Heart left ventricle (tissue), 13 donors: ENCODE results near the gene CC2D1A.

Experiments
- POLR2A ChIP-seq, 2 donors: fragments of 450-650 bp; IDR thresholded peaks; one replicate each; pipeline ENCODE4 v1.6.1; 2017; ENCODE audit warnings: antibody characterized with exemption in 2 of 2, mild to moderate bottlenecking in 2 of 2, moderate library complexity in 2 of 2
- TF ChIP-seq, protein P1 (sequence below), 12 donors: fragments of 200-600 bp; sonication (generic) in 4 of 12; IDR thresholded peaks; one replicate each; pipeline versions ENCODE4 v1.5.0 to v1.8.0; 2018 to 2022; ENCODE audit warnings: antibody characterized with exemption in 12 of 12, mild to moderate bottlenecking in 5 of 12
- donor health status: ischemic (EF 13 %, LVEDD 7.1; RV severe dilation, severe dysfunction).
- donor health status: DM: no; HTN: yes; CAD: no.
- donor health status: DM: no; HTN: no; CAD: no.
- donor health status: ischemic (EF 25% LVEDD 6.9; RV normal size, moderate dysfunction).
- donor health status: ischemic (EF 25% LVEDD 5.7; RV mildly dilated, moderate dysfunction).
- donor health status: ischemic (EF 35%, LVEDD 5.7; RV mildly dilated, moderate dysfunction).
- donor health status: nonischemic (EF 11% LVEDD 7.7; RV severe dilation, severe dysfunction).
- donor health status: DM: yes; HTN: yes; CAD: no.
- donor health status: PGD.
- donor health status: ischemic (EF 29% LVEDD 5.4; RV normal size, mild dysfunction).
- donor health status: nonischemic (EF 23%, LVEDD 6.1; RV moderate dilation, normal function).

- TF ChIP-seq, protein P1, sequence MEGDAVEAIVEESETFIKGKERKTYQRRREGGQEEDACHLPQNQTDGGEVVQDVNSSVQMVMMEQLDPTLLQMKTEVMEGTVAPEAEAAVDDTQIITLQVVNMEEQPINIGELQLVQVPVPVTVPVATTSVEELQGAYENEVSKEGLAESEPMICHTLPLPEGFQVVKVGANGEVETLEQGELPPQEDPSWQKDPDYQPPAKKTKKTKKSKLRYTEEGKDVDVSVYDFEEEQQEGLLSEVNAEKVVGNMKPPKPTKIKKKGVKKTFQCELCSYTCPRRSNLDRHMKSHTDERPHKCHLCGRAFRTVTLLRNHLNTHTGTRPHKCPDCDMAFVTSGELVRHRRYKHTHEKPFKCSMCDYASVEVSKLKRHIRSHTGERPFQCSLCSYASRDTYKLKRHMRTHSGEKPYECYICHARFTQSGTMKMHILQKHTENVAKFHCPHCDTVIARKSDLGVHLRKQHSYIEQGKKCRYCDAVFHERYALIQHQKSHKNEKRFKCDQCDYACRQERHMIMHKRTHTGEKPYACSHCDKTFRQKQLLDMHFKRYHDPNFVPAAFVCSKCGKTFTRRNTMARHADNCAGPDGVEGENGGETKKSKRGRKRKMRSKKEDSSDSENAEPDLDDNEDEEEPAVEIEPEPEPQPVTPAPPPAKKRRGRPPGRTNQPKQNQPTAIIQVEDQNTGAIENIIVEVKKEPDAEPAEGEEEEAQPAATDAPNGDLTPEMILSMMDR (IDR thresholded peaks at IDR 0.05) = no peak
- no peak for TF ChIP-seq POLR2A (IDR thresholded peaks at IDR 0.05)
Observed at GRCh38 chr19:13906910-13907309, 909 bp downstream of the CC2D1A start.
